HG03175 (cell line): ENCODE data around the gene C2CD2.

Experiments
- ATAC-seq: cut with Tn5 transposase; IDR thresholded peaks from one replicate; pipeline ENCODE4 v1.9.1; 2021; ENCODE audit warnings: mild to moderate bottlenecking, moderate library complexity; ENCODE audit not compliant: unreplicated experiment

The C2CD2 gene

DNA sequence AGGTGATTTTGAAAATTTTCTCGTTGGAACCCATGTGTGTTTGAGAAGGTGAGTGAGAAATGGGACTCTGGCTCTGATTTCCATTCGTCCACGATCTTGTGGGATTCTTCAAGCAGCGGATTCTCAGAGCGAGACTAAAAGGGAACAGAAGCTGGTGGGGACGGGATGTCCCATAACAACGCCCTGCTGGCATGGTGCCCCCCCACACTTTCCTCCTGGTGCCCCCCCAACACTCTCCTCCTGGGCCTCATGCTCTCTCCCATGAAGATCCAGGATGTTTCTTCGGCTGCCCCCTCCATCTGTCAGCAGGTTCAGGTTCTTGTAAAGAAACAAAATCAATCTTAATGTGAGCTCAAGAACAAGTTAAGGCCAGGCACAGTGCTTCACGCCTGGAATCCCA lies 103.7 kb downstream of the C2CD2 start:
- ATAC-seq, result no peak

- no peak for ATAC-seq
Measured at GRCh38 chr21:41848958-41849580, 104.7 kb downstream of the C2CD2 start.

GRCh38 chr21:41848533-41848932 lies 105.3 kb downstream of the C2CD2 start:
- ATAC-seq, result no peak

DNA sequence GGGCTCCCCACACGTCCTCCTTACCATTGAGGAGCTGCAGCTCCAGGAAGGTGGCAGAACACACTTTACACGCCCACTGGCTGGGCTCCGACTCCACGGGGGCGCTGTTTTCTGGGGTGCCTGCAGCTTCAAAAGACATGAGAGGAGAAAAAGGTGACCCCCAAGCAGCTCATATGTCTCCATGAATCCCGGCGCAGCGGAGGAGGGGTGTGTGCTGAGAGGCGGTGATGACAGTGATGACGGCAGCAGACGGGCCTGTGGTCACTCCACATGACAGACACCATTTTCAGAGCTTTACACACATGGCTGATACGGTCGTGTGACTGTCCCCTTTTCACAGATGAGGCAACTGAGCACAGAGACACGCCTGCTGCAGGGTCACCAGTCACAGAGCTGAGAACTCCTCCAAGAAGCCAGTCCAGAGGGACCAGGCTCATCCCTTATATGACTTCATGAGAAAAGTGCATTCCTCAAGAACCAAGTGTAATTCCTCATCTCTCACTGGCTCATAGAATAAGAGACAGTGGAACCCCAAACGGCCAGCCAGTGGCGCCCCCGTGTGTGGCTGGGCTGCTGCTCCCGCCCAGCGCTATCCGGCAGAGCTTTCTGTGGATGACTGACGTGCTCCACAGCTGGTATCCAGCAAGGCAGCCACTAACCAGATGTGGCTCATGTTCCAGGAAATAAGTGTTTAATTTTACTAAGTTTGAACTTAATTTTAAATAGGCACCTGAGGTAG lies 106.6 kb downstream of the C2CD2 start:
- no peak for ATAC-seq

DNA sequence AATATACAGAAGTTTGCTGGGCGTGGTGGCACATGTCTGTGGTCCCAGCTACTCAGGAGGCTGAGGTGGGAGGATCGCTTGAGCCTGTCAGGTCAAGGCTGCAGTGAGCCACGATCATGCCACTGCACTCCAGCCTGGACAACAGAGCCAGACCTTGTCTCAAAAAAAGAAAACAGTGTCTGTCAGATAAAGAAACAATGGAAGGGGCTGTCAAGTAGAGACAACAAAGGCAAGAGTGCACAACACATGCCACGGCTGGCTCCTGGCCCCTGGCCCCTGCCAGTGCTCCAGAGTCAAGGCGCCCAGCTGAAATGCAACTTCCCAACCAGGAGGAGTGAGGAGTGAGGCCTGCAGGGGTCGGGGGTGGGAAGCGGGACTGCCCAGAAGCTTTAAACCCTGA lies 107.3 kb downstream of the C2CD2 start:
- ATAC-seq, result no peak

DNA sequence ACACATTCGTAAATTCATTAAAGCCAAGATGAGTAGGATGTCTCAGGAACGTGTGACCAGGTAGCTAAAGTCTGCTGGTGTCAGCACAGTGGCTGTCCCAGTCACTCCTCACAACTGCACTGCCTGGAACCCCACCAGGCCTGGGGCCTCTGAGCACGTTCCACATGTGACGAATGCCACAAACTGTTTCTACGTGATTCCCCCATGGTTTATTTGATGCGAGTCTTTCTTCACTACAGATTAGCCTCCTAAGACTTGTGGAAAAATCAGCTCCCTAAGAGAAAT lies 107.8 kb downstream of the C2CD2 start:
- no peak for ATAC-seq

- ATAC-seq, result no peak
Measured at GRCh38 chr21:41845310-41846032, 108.3 kb downstream of the C2CD2 start.

DNA sequence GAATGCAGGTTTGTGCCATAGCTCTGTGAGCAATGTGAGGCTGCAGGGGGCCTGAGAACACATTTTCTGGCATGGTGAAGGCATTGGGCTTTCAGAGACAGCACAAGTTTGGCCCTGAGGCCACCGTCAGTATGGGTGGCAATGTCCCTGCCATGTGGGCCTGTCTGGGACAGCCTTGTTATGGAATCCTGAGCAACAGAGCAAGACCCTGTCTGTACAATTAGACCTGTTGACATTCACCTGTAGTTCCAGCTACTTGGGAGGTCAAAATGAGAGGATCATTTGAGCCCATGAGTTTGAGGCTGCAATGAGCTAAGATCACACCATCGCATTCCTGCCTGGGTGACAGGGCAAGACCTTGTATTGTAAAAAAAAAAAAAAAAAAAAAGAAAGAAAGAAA lies 110.2 kb downstream of the C2CD2 start:
- ATAC-seq, result no peak

GRCh38 chr21:41840880-41841279 lies 112.9 kb downstream of the C2CD2 start:
- no peak for ATAC-seq

- no peak for ATAC-seq
Measured at GRCh38 chr21:41839387-41840000, 114.3 kb downstream of the C2CD2 start.

DNA sequence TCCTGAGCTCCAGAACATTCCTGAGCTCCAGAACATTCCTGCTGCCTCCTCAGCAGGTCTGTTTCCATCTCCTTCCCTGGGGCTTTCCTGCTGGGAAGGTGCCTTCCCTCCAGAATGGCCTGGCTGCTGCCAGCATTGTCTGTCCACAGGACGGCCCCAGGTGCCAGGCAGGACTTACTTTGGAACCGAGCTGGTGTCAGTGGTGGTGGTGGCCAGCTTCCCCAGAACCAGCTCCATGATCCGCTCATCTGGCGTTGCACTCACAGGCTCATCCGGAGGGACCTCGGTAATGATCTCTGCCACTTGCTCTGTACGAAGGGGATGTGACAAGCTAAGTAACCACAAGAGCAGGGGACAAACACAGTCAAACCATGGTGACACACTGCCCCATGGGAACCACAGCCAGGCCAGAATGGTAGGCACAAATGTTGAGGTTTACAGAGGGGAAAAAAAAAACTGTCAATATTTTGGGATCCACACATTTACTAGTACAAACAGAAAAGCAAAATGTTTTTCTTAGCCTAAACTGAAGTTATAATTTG lies 116.0 kb downstream of the C2CD2 start:
- no peak for ATAC-seq

GRCh38 chr21:41836166-41837015 lies 117.4 kb downstream of the C2CD2 start:
- ATAC-seq, result no peak

DNA sequence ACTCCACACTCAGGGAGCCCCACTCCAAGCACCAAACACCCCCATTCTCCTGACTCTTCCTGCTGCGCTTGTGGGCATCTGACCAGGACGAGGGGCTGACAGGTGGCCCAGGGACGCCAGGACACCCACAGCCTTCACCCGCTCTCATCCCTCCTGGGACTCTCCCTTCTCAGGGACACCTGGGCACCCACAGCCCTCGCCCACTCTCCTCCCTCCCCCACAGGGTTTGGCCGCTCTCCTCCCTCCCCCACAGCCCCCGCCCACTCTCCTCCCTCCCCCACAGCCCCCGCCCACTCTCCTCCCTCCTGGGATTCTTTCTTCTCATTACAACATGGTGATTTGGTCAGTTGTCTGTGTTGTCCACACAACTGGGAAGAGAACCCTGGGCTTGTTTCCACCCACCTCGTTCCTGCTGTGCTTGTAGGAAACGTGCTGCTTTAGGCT lies 118.1 kb downstream of the C2CD2 start:
- no peak for ATAC-seq
